Measurements from ENCODE around the gene FAM114A1.

GRCh38 chr4:38904682-38905081, 37.1 kb downstream of the FAM114A1 start:
- TF ChIP-seq CTCF (IDR thresholded peaks at IDR 0.05) (no peak), EZH2phosphoT487 (IDR thresholded peaks at IDR 0.05) (no peak), EZH2 (IDR thresholded peaks at IDR 0.05) (no peak)

All from neural progenitor cell (in vitro differentiated cells).